Caco-2 (cell line): Measurements from ENCODE around the gene SLMAP. TPM values are rescaled to one million over a fixed set of nuclear protein-coding genes. Genes with fewer than 3 reads are reported as not detected.

Experiments used
- BruUV-seq: library from RNA; stranded (reverse); fragments of 400-500 nt; replicated peaks from 2 replicates; lab custom pipeline; 2021; lab: Mats Ljungman, UMichigan
- CTCF ChIA-PET: fragments of 300-600 bp; sonication (Branson Sonifier 250); formaldehyde crosslinking; loops from one replicate; lab custom pipeline; 2022; ENCODE audit warnings: antibody characterized with exemption; lab: Charles Lee
- POLR2A ChIA-PET: fragments of 300-600 bp; sonication (Branson Sonifier 250); formaldehyde crosslinking; loops from one replicate; lab custom pipeline; 2022; ENCODE audit warnings: antibody characterized with exemption; lab: Charles Lee
- DNase-seq, 2 experiments: peaks; one replicate each; pipeline versions ENCODE4 v3.0.0 to v3.0.0-alpha.2; 2020 to 2022
- H3K27me3 ChIP-seq: replicated peaks from 2 replicates; pipeline ENCODE4 v1.6.0; 2011; ENCODE audit warnings: low read length; ENCODE audit not compliant: control insufficient read depth, insufficient read depth
- H3K36me3 ChIP-seq: 2 replicates; pipeline ENCODE4 v1.5.1; 2011; ENCODE audit warnings: low read length; ENCODE audit not compliant: control insufficient read depth, insufficient read depth
- H3K4me1 ChIP-seq: fragments of 250-450 bp; sonication (Bioruptor Pico); 2 replicates; pipeline ENCODE4 v1.5.1; 2020; ENCODE audit warnings: mild to moderate bottlenecking
- H3K4me3 ChIP-seq: 2 replicates; pipeline ENCODE4 v1.5.1; 2011; ENCODE audit warnings: low read depth, mild to moderate bottlenecking, control low read depth, low read length
- H3K9me3 ChIP-seq: fragments of 250-450 bp; sonication (Bioruptor Pico); 2 replicates; pipeline ENCODE4 v1.5.1; 2020; ENCODE audit warnings: mild to moderate bottlenecking, moderate library complexity
- H3K27ac Mint-ChIP-seq: one replicate; pipeline ENCODE4 v1.8.0; 2022; ENCODE audit warnings: mixed read lengths; ENCODE audit not compliant: unreplicated experiment
- H3K27me3 Mint-ChIP-seq: one replicate; pipeline ENCODE4 v1.8.0; 2022; ENCODE audit warnings: mixed read lengths; ENCODE audit not compliant: insufficient read depth, unreplicated experiment
- H3K36me3 Mint-ChIP-seq: one replicate; pipeline ENCODE4 v1.8.0; 2022; ENCODE audit warnings: mild to moderate bottlenecking, mixed read lengths; ENCODE audit not compliant: insufficient read depth, unreplicated experiment
- H3K4me1 Mint-ChIP-seq: one replicate; pipeline ENCODE4 v1.8.0; 2022; ENCODE audit warnings: low read depth, mixed read lengths; ENCODE audit not compliant: unreplicated experiment
- H3K4me3 Mint-ChIP-seq: one replicate; pipeline ENCODE4 v1.8.0; 2022; ENCODE audit warnings: mild to moderate bottlenecking, moderate library complexity, mixed read lengths; ENCODE audit not compliant: unreplicated experiment
- H3K9me3 Mint-ChIP-seq: one replicate; pipeline ENCODE4 v1.8.0; 2022; ENCODE audit warnings: mixed read lengths; ENCODE audit not compliant: unreplicated experiment
- CTCF ChIP-seq, 2 experiments: fragments of 200-600 bp in 1 of 2; IDR thresholded peaks; 1 replicate in 1 of 2; 2 replicates in 1 of 2; pipeline versions ENCODE4 v1.5.1 to v1.8.0; 2011 to 2022; ENCODE audit warnings: antibody characterized with exemption in 1 of 2, control low read depth in 1 of 2, inconsistent platforms in 1 of 2, low read depth in 1 of 2, low read length in 1 of 2, mild to moderate bottlenecking in 1 of 2, moderate library complexity in 1 of 2; ENCODE audit not compliant: insufficient read depth in 1 of 2, severe bottlenecking in 1 of 2, unreplicated experiment in 1 of 2
- intact Hi-C: fragments of 100-400 bp; cut with micrococcal nuclease; formaldehyde crosslinking; loops from one replicate; pipeline ENCODE4 v1.10.0; 2022; ENCODE audit not compliant: unreplicated experiment
- total RNA-seq: library from RNA; stranded (reverse); gene quantifications from 2 replicates; pipeline ENCODE4 v1.2.3, GENCODE V29; 2022

Gene SLMAP
- total RNA-seq, 1 experiment from 2014 or later, result 136 TPM

- H3K4me3 ChIP-seq, result no peak overlapping the region
- Mint-ChIP-seq H3K36me3 (peaks cover 60% of the 10 kb centered on the region), H3K27me3 (no peaks in the 10 kb centered on the region), H3K9me3 (no peaks in the 10 kb centered on the region), H3K27ac (no peak overlapping the region), H3K4me3 (no peak overlapping the region), H3K4me1 (peaks cover 24% of the 10 kb centered on the region)
- no peak for DNase-seq
- TF ChIP-seq CTCF (IDR thresholded peaks at IDR 0.05; ENCODE audit: insufficient read depth in 1 of 2, low read depth in 1 of 2, low read length in 1 of 2, severe bottlenecking in 1 of 2, unreplicated experiment in 1 of 2), result no peak
- ChIA-PET CTCF (no interaction called here), POLR2A (interaction anchor here (0.6 kb wide), 1 partner anchor 173 kb away, joined by 3 read pairs; no protein-coding TSS in a partner anchor)
- 0 out of 2 replicates have a peak, but pooled peaks cover 1% of the 10 kb centered on the region for H3K36me3 ChIP-seq
- peaks cover 3% of the 10 kb centered on the region; the same call in 1 of the 2 replicates for H3K4me1 ChIP-seq
- no peaks in the 10 kb centered on the region for H3K27me3 ChIP-seq
- intact Hi-C loops, result no loop called here
- BruUV-seq, result TSS peak; percentile 2
- H3K9me3 ChIP-seq, result no peaks in the 10 kb centered on the region
These were observed 8.7 kb downstream of the SLMAP start for GRCh38 chr3:57764794-57765193.

- Mint-ChIP-seq H3K27me3 (no peaks in the 10 kb centered on the region), H3K4me1 (peaks cover 32% of the 10 kb centered on the region), H3K36me3 (peaks cover 28% of the 10 kb centered on the region), H3K27ac (no peak overlapping the region), H3K4me3 (no peak overlapping the region), H3K9me3 (no peaks in the 10 kb centered on the region)
- no peaks in the 10 kb centered on the region for H3K9me3 ChIP-seq
- no peaks in the 10 kb centered on the region for H3K36me3 ChIP-seq
- TF ChIP-seq CTCF (IDR thresholded peaks at IDR 0.05; ENCODE audit: insufficient read depth in 1 of 2, low read depth in 1 of 2, low read length in 1 of 2, severe bottlenecking in 1 of 2, unreplicated experiment in 1 of 2), result no peak
- no peak for DNase-seq
- H3K4me1 ChIP-seq, result peaks cover 10% of the 10 kb centered on the region; the same call in 1 of the 2 replicates
- H3K4me3 ChIP-seq, result no peak overlapping the region
- BruUV-seq, result no TSS peak
- H3K27me3 ChIP-seq, result no peaks in the 10 kb centered on the region
- ChIA-PET CTCF (no interaction called here), POLR2A (no interaction called here)
- intact Hi-C loops, result no loop called here
These were observed 12.5 kb downstream of the SLMAP start for GRCh38 chr3:57768595-57768994.

- Mint-ChIP-seq H3K36me3 (peaks cover 12% of the 10 kb centered on the region), H3K4me3 (no peak overlapping the region), H3K4me1 (peaks cover 22% of the 10 kb centered on the region), H3K27me3 (no peaks in the 10 kb centered on the region), H3K27ac (no peak overlapping the region), H3K9me3 (no peaks in the 10 kb centered on the region)
- no peaks in the 10 kb centered on the region for H3K9me3 ChIP-seq
- intact Hi-C loops, result no loop called here
- TF ChIP-seq CTCF (IDR thresholded peaks at IDR 0.05; ENCODE audit: insufficient read depth in 1 of 2, low read depth in 1 of 2, low read length in 1 of 2, severe bottlenecking in 1 of 2, unreplicated experiment in 1 of 2), result no peak
- H3K36me3 ChIP-seq, result no peaks in the 10 kb centered on the region
- no peak overlapping the region for H3K4me3 ChIP-seq
- BruUV-seq, result no TSS peak
- ChIA-PET POLR2A (no interaction called here), CTCF (no interaction called here)
- H3K4me1 ChIP-seq, result peaks cover 10% of the 10 kb centered on the region; the same call in 1 of the 2 replicates
- no peaks in the 10 kb centered on the region for H3K27me3 ChIP-seq
- no peak for DNase-seq
These were observed 14.1 kb downstream of the SLMAP start for GRCh38 chr3:57770009-57770827.
